GM19455 (cell line): Measurements from ENCODE around the gene LIPK.
"Not testable (repeated sequence)": the region's sequence is repeated elsewhere in the genome, so short reads cannot be mapped to it uniquely, and the experiment has no call there.

Experiments
- ATAC-seq: cut with Tn5 transposase; IDR thresholded peaks from one replicate; pipeline ENCODE4 v1.9.1; 2021; ENCODE audit not compliant: unreplicated experiment

Gene LIPK

GRCh38 chr10:88715517-88715916 is 9.5 kb downstream of the LIPK start:
- ATAC-seq = no peak

GRCh38 chr10:88721392-88721791 is 15.3 kb downstream of the LIPK start:
- no peak for ATAC-seq

GRCh38 chr10:88725798-88726197 is 19.7 kb downstream of the LIPK start:
- no peak for ATAC-seq

- no peak for ATAC-seq
Observed at GRCh38 chr10:88728107-88728763, 22.2 kb downstream of the LIPK start.

GRCh38 chr10:88730864-88731263 is 24.8 kb downstream of the LIPK start:
- no peak for ATAC-seq

- no peak for ATAC-seq
Observed at GRCh38 chr10:88731296-88731695, 25.2 kb downstream of the LIPK start.

- no peak for ATAC-seq
Observed at GRCh38 chr10:88733215-88733614, 27.2 kb downstream of the LIPK start.

GRCh38 chr10:88735661-88736060 is 29.6 kb downstream of the LIPK start:
- ATAC-seq = no peak

- ATAC-seq = not testable (repeated sequence)
Observed at GRCh38 chr10:88741921-88742320, 35.9 kb downstream of the LIPK start.

- no peak for ATAC-seq
Observed at GRCh38 chr10:88742448-88742847, 36.4 kb downstream of the LIPK start.

GRCh38 chr10:88744002-88744401 is 38.0 kb downstream of the LIPK start:
- ATAC-seq = no peak

GRCh38 chr10:88745633-88746032 is 39.6 kb downstream of the LIPK start:
- no peak for ATAC-seq

- no peak for ATAC-seq
Observed at GRCh38 chr10:88754287-88754686, 48.2 kb downstream of the LIPK start.

GRCh38 chr10:88755753-88756152 is 49.7 kb downstream of the LIPK start:
- ATAC-seq = no peak

GRCh38 chr10:88756660-88757059 is 50.6 kb downstream of the LIPK start:
- no peak for ATAC-seq

- no peak for ATAC-seq
Observed at GRCh38 chr10:88759366-88760101, 53.5 kb downstream of the LIPK start, which contains the start of gene LIPN. Gene LIPN, plus strand, starts transcription at chr10:88760020. Its CDS starts 1,386 bp downstream, at chr10:88761406.

GRCh38 chr10:88762906-88763305 is 56.9 kb downstream of the LIPK start:
- ATAC-seq = no peak

- no peak for ATAC-seq
Observed at GRCh38 chr10:88763441-88763840, 57.4 kb downstream of the LIPK start.

GRCh38 chr10:88764110-88764509 is 58.1 kb downstream of the LIPK start:
- ATAC-seq = no peak

- ATAC-seq = no peak
Observed at GRCh38 chr10:88765816-88766215, 59.8 kb downstream of the LIPK start.

- ATAC-seq = no peak
Observed at GRCh38 chr10:88769384-88769783, 63.3 kb downstream of the LIPK start.

GRCh38 chr10:88781206-88781605 is 75.2 kb downstream of the LIPK start:
- ATAC-seq = no peak

- no peak for ATAC-seq
Observed at GRCh38 chr10:88782222-88782621, 76.2 kb downstream of the LIPK start.
